Activated T-cell treated with anti-CD3 and anti-CD28 coated beads, Interleukin-2, amount 50 U/mL, for 24 hours (primary cell): ENCODE data around the gene CYP21A2.
"Not testable (repeated sequence)": the region's sequence is repeated elsewhere in the genome, so short reads cannot be mapped to it uniquely, and the experiment has no call there.

Source experiments
- DNase-seq: peaks from one replicate; pipeline ENCODE4 v3.0.0-alpha.2; 2020
- H3K27ac Mint-ChIP-seq: 2 replicates; pipeline ENCODE4 v1.8.0; 2020; ENCODE audit warnings: mild to moderate bottlenecking, mixed read lengths
- H3K27me3 Mint-ChIP-seq: 2 replicates; pipeline ENCODE4 v1.8.0; 2020; ENCODE audit warnings: mixed read lengths
- H3K36me3 Mint-ChIP-seq: 2 replicates; pipeline ENCODE4 v1.8.0; 2020; ENCODE audit warnings: low read depth, mixed read lengths
- H3K4me1 Mint-ChIP-seq: 2 replicates; pipeline ENCODE4 v1.8.0; 2020; ENCODE audit warnings: low read depth, mixed read lengths
- H3K4me3 Mint-ChIP-seq: 2 replicates; pipeline ENCODE4 v1.8.0; 2020; ENCODE audit warnings: mild to moderate bottlenecking, moderate library complexity, mixed read lengths
- H3K9me3 Mint-ChIP-seq: 2 replicates; pipeline ENCODE4 v1.8.0; 2020; ENCODE audit warnings: mixed read lengths

The CYP21A2 gene

GRCh38 chr6:32010856-32011530, 27.2 kb upstream of the CYP21A2 start:
- H3K4me1 Mint-ChIP-seq, H3K36me3 Mint-ChIP-seq, H3K9me3 Mint-ChIP-seq, H3K27me3 Mint-ChIP-seq, H3K4me3 Mint-ChIP-seq, DNase-seq, H3K27ac Mint-ChIP-seq: not testable (repeated sequence)

DNA sequence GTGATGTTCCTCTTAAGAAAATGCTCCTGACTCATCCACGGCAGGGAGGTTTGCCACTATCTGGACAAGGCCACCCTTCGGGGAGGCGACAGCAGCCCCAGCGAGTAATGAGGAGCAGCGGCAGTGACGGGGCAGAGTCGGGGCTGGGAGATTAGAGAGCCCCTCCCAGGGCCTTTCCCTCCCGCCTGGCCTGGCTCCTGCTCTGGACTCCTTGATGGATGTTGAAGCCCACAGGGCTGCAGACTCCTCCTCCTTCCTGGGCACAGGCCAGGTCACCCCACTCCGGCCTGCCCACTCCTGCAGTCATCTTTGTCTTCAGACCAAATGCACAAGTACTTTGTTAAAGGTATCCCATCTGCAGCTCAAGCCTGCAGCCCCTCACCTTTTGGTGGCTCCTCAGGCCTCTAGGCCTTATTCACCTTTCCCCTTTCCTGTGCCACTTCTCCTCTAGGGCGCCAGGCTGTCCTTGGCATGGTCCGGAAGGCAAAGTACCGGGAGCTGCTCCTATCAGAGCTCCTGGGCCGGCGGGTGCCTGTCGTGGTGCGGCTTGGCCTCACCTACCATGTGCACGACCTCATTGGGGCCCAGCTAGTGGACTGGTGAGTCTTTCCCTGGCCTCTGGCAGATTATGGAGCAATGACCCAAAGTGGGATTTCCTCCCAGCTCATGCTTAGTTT, 25.1 kb upstream of the CYP21A2 start:
- not testable (repeated sequence) for H3K4me3 Mint-ChIP-seq, H3K27me3 Mint-ChIP-seq, H3K27ac Mint-ChIP-seq, H3K4me1 Mint-ChIP-seq, H3K9me3 Mint-ChIP-seq, DNase-seq, H3K36me3 Mint-ChIP-seq

- H3K9me3 Mint-ChIP-seq, H3K4me3 Mint-ChIP-seq, H3K36me3 Mint-ChIP-seq, H3K27me3 Mint-ChIP-seq, H3K27ac Mint-ChIP-seq, DNase-seq, H3K4me1 Mint-ChIP-seq: not testable (repeated sequence)
Observed at GRCh38 chr6:32013738-32014137, 24.5 kb upstream of the CYP21A2 start.

- DNase-seq, H3K36me3 Mint-ChIP-seq, H3K27me3 Mint-ChIP-seq, H3K27ac Mint-ChIP-seq, H3K9me3 Mint-ChIP-seq, H3K4me1 Mint-ChIP-seq, H3K4me3 Mint-ChIP-seq: not testable (repeated sequence)
Observed at GRCh38 chr6:32014547-32014946, 23.7 kb upstream of the CYP21A2 start, which contains the start of gene C4B. TSS of gene C4B (plus strand) at chr6:32014795. CDS start at chr6:32014846, 51 bp downstream.

- not testable (repeated sequence) for H3K4me3 Mint-ChIP-seq, H3K4me1 Mint-ChIP-seq, H3K9me3 Mint-ChIP-seq, H3K36me3 Mint-ChIP-seq, H3K27me3 Mint-ChIP-seq, H3K27ac Mint-ChIP-seq, DNase-seq
Observed at GRCh38 chr6:32022100-32022499, 16.1 kb upstream of the CYP21A2 start.

- H3K4me1 Mint-ChIP-seq, DNase-seq, H3K27me3 Mint-ChIP-seq, H3K27ac Mint-ChIP-seq, H3K9me3 Mint-ChIP-seq, H3K36me3 Mint-ChIP-seq, H3K4me3 Mint-ChIP-seq: not testable (repeated sequence)
Observed at GRCh38 chr6:32028631-32029030, 9.6 kb upstream of the CYP21A2 start.

DNA sequence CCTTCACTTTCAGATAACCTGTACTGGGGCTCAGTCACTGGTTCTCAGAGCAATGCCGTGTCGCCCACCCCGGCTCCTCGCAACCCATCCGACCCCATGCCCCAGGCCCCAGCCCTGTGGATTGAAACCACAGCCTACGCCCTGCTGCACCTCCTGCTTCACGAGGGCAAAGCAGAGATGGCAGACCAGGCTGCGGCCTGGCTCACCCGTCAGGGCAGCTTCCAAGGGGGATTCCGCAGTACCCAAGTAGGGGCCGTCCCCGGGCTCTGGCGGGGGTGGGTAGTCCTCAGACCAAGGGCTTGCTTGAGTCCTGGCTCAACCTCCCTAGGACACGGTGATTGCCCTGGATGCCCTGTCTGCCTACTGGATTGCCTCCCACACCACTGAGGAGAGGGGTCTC, 8.7 kb upstream of the CYP21A2 start:
- H3K4me3 Mint-ChIP-seq, H3K27me3 Mint-ChIP-seq, H3K4me1 Mint-ChIP-seq, DNase-seq, H3K36me3 Mint-ChIP-seq, H3K9me3 Mint-ChIP-seq, H3K27ac Mint-ChIP-seq: not testable (repeated sequence)

DNA sequence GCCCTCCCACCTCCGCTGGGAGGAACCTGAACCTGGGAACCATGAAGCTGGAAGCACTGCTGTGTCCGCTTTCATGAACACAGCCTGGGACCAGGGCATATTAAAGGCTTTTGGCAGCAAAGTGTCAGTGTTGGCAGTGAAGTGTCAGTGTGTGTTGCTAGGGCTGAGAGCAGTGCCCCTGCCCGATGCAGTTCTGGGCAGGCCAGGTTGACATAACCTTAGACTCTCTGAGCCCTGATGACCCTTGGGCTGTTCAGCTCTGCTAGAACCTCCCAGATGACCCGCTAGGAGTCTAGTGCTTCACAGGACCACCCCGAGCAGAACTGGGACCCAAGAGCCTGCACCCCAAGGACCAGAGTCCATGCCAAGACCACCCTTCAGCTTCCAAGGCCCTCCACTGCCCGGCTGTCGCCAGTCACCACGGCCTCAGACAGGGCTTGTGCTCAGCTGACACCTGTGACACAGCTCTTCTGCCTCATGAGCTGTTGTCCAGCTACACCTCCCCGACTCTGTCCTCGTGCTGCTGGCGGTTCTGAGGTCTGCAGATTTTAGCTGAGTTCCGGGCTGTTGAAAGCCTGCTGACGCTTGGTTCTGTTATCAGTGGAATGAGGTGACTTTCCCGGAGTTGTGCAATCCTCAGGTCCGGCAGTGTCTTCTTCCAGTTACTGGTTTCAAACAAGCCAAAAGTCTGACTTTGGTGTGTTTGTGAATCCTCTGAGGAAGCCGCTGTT, 2.8 kb upstream of the CYP21A2 start:
- not testable (repeated sequence) for H3K36me3 Mint-ChIP-seq, H3K27ac Mint-ChIP-seq, H3K4me1 Mint-ChIP-seq, DNase-seq, H3K4me3 Mint-ChIP-seq, H3K9me3 Mint-ChIP-seq, H3K27me3 Mint-ChIP-seq

DNA sequence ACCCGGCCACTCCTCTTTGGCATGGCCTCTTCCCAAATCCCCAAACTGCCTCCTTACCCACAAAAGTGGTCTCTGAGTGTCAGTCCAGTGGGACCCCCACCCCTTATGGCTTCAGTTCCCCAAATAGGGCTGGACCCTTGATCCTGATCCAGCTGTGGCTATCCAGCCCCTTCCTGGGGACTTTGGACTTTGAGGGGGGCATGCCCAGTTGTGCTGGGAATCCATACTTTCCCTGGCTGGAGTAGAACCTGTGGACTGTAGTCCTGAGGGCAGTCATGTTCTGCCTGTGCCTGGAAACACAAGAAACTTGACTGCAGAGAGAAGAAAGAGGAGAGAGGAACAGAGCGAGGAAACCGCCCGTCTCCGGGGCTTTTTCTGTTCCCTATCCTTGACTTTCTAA, 1.1 kb upstream of the CYP21A2 start:
- H3K27ac Mint-ChIP-seq, DNase-seq, H3K9me3 Mint-ChIP-seq, H3K27me3 Mint-ChIP-seq, H3K36me3 Mint-ChIP-seq, H3K4me1 Mint-ChIP-seq, H3K4me3 Mint-ChIP-seq: not testable (repeated sequence)

GRCh38 chr6:32038878-32039277, 663 bp downstream of the CYP21A2 start:
- DNase-seq, H3K27ac Mint-ChIP-seq, H3K36me3 Mint-ChIP-seq, H3K4me1 Mint-ChIP-seq, H3K9me3 Mint-ChIP-seq, H3K27me3 Mint-ChIP-seq, H3K4me3 Mint-ChIP-seq: not testable (repeated sequence)

DNA sequence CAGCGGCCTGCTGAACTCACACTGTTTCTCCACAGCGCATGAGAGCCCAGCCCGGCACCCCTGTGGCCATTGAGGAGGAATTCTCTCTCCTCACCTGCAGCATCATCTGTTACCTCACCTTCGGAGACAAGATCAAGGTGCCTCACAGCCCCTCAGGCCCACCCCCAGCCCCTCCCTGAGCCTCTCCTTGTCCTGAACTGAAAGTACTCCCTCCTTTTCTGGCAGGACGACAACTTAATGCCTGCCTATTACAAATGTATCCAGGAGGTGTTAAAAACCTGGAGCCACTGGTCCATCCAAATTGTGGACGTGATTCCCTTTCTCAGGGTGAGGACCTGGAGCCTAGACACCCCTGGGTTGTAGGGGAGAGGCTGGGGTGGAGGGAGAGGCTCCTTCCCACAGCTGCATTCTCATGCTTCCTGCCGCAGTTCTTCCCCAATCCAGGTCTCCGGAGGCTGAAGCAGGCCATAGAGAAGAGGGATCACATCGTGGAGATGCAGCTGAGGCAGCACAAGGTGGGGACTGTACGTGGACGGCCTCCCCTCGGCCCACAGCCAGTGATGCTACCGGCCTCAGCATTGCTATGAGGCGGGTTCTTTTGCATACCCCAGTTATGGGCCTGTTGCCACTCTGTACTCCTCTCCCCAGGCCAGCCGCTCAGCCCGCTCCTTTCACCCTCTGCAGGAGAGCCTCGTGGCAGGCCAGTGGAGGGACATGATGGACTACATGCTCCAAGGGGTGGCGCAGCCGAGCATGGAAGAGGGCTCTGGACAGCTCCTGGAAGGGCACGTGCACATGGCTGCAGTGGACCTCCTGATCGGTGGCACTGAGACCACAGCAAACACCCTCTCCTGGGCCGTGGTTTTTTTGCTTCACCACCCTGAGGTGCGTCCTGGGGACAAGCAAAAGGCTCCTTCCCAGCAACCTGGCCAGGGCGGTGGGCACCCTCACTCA, 1.4 kb downstream of the CYP21A2 start:
- H3K9me3 Mint-ChIP-seq: not testable (repeated sequence)

GRCh38 chr6:32040299-32041049, 2.3 kb downstream of the CYP21A2 start:
- not testable (repeated sequence) for DNase-seq, H3K9me3 Mint-ChIP-seq, H3K4me1 Mint-ChIP-seq, H3K27me3 Mint-ChIP-seq, H3K36me3 Mint-ChIP-seq, H3K4me3 Mint-ChIP-seq, H3K27ac Mint-ChIP-seq

More for the DNA sequence above, 1.4 kb downstream of the CYP21A2 start:
- H3K36me3 Mint-ChIP-seq, H3K27ac Mint-ChIP-seq, DNase-seq, H3K4me1 Mint-ChIP-seq, H3K27me3 Mint-ChIP-seq, H3K4me3 Mint-ChIP-seq: not testable (repeated sequence)

- H3K36me3 Mint-ChIP-seq, H3K27ac Mint-ChIP-seq, DNase-seq: not testable (repeated sequence)
Observed at GRCh38 chr6:32041050-32041321, 2.8 kb downstream of the CYP21A2 start.

DNA sequence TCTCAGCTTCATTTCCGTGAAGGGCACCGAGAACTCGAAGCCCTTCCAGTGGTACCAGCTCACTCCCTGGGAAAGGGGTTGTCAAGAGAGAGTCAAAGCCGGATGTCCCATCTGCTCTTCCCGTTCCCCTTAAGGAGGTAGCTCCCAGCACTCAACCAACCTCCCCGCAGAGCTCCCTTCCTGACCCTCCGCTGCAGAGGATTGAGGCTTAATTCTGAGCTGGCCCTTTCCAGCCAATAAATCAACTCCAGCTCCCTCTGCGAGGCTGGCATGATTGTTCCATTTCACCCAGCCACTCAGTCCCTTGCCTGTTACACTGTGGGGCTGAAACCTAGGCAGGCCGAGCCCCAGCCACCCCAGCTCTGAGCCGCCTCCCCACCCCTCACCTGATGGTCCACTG, 3.2 kb downstream of the CYP21A2 start:
- H3K27ac Mint-ChIP-seq, H3K27me3 Mint-ChIP-seq, H3K36me3 Mint-ChIP-seq, H3K4me3 Mint-ChIP-seq, DNase-seq, H3K9me3 Mint-ChIP-seq, H3K4me1 Mint-ChIP-seq: not testable (repeated sequence)

More at GRCh38 chr6:32041050-32041321, 2.8 kb downstream of the CYP21A2 start:
- not testable (repeated sequence) for H3K27me3 Mint-ChIP-seq, H3K4me1 Mint-ChIP-seq, H3K9me3 Mint-ChIP-seq, H3K4me3 Mint-ChIP-seq
